D721Med (cell line): ENCODE results near the gene PCBP2.

Experiments
- DNase-seq: peaks from one replicate; pipeline ENCODE4 v3.0.0; 2011; ENCODE audit warnings: low spot score; ENCODE audit not compliant: insufficient read length
- FAIRE-seq: peaks from 2 replicates; lab custom pipeline; 2011; peaks lifted over from hg19 to GRCh38; lab: Jason Lieb, UNC
- CTCF ChIP-seq: IDR thresholded peaks from 2 replicates; pipeline ENCODE4 v1.5.1; 2012; ENCODE audit warnings: mild to moderate bottlenecking, control low read depth; ENCODE audit not compliant: insufficient read depth; ENCODE audit errors: missing control alignments

Gene PCBP2

GRCh38 chr12:53467082-53467481 lies 15.2 kb downstream of the PCBP2 start:
- DNase-seq (no peak), FAIRE-seq (no peak)
- TF ChIP-seq CTCF = no peak

- no peak for TF ChIP-seq CTCF
- DNase-seq = no peak
- FAIRE-seq = no peak
Measured at GRCh38 chr12:53467880-53468279, 16.0 kb downstream of the PCBP2 start.

GRCh38 chr12:53468282-53468681 lies 16.4 kb downstream of the PCBP2 start:
- TF ChIP-seq CTCF = no peak
- no peak for FAIRE-seq
- DNase-seq = no peak

- no peak for FAIRE-seq
- no peak for TF ChIP-seq CTCF
- no peak for DNase-seq
Measured at GRCh38 chr12:53472056-53472582, 20.2 kb downstream of the PCBP2 start.

- FAIRE-seq = no peak
- DNase-seq = no peak
- TF ChIP-seq CTCF = no peak
Measured at GRCh38 chr12:53474077-53474476, 22.2 kb downstream of the PCBP2 start.

- no peak for FAIRE-seq
- TF ChIP-seq CTCF = no peak
- DNase-seq = no peak
Measured at GRCh38 chr12:53474819-53475218, 22.9 kb downstream of the PCBP2 start.

GRCh38 chr12:53476769-53477209 lies 24.9 kb downstream of the PCBP2 start:
- TF ChIP-seq CTCF = peak; percentile 38
- peak; percentile 48 for FAIRE-seq
- DNase-seq = no peak
